HG03066 (cell line): Measurements from ENCODE around the gene LAMA4.
"Not testable (repeated sequence)": the region's sequence is repeated elsewhere in the genome, so short reads cannot be mapped to it uniquely, and the experiment has no call there.

ENCODE experiments used
- ATAC-seq: cut with Tn5 transposase; IDR thresholded peaks from one replicate; pipeline ENCODE4 v1.9.1; 2021; ENCODE audit warnings: low read depth; ENCODE audit not compliant: unreplicated experiment

LAMA4 gene

GRCh38 chr6:112218563-112218962 is 35.8 kb downstream of the LAMA4 start:
- ATAC-seq = no peak

- no peak for ATAC-seq
Observed at GRCh38 chr6:112216662-112217551, 37.5 kb downstream of the LAMA4 start.

- no peak for ATAC-seq
Observed at GRCh38 chr6:112215488-112216284, 38.7 kb downstream of the LAMA4 start.

GRCh38 chr6:112214739-112215269 is 39.6 kb downstream of the LAMA4 start:
- no peak for ATAC-seq

- ATAC-seq = no peak
Observed at GRCh38 chr6:112210852-112211251, 43.5 kb downstream of the LAMA4 start.

GRCh38 chr6:112209131-112209530 is 45.2 kb downstream of the LAMA4 start:
- no peak for ATAC-seq

- no peak for ATAC-seq
Observed at GRCh38 chr6:112207776-112208175, 46.6 kb downstream of the LAMA4 start.

- ATAC-seq = no peak
Observed at GRCh38 chr6:112207131-112207530, 47.2 kb downstream of the LAMA4 start.

- ATAC-seq = no peak
Observed at GRCh38 chr6:112206110-112206458, 48.3 kb downstream of the LAMA4 start.

- ATAC-seq = no peak
Observed at GRCh38 chr6:112205427-112206109, 48.8 kb downstream of the LAMA4 start.

GRCh38 chr6:112204350-112204706 is 50.0 kb downstream of the LAMA4 start:
- ATAC-seq = no peak

- no peak for ATAC-seq
Observed at GRCh38 chr6:112203577-112204349, 50.6 kb downstream of the LAMA4 start.

- ATAC-seq = no peak
Observed at GRCh38 chr6:112202639-112203341, 51.6 kb downstream of the LAMA4 start.

GRCh38 chr6:112200185-112200914 is 54.0 kb downstream of the LAMA4 start:
- not testable (repeated sequence) for ATAC-seq

GRCh38 chr6:112199001-112199403 is 55.4 kb downstream of the LAMA4 start:
- ATAC-seq = no peak

GRCh38 chr6:112198582-112198981 is 55.8 kb downstream of the LAMA4 start:
- no peak for ATAC-seq

- ATAC-seq = no peak
Observed at GRCh38 chr6:112197636-112198035, 56.7 kb downstream of the LAMA4 start.

- no peak for ATAC-seq
Observed at GRCh38 chr6:112196306-112196705, 58.1 kb downstream of the LAMA4 start.

GRCh38 chr6:112195166-112195565 is 59.2 kb downstream of the LAMA4 start:
- no peak for ATAC-seq
